Tibial nerve (tissue), 4 donors: ENCODE measurements around the gene MCF2L2. TPM values are rescaled to one million over a fixed set of nuclear protein-coding genes. Genes with fewer than 3 reads are reported as not detected.

Experiments used
- DNase-seq, 2 donors: peaks; one replicate each; pipeline ENCODE4 v3.0.0-alpha.2; 2019; ENCODE audit warnings: low spot score in 2 of 2
- H3K27ac ChIP-seq, 4 donors: fragments of 200-600 bp; sonication (generic) in 3 of 4; one replicate each; pipeline ENCODE4 v1.5.1; 2017 to 2019; ENCODE audit warnings: mild to moderate bottlenecking in 1 of 4
- H3K27me3 ChIP-seq, 2 donors: fragments of 200-600 bp; sonication (generic) in 1 of 2; one replicate each; pipeline versions ENCODE4 v1.5.1 to v1.6.0; 2017 to 2019
- H3K36me3 ChIP-seq, 3 donors: fragments of 200-600 bp; sonication (generic); one replicate each; pipeline ENCODE4 v1.5.1; 2018 to 2019
- H3K4me1 ChIP-seq, 4 donors: fragments of 200-600 bp; sonication (generic) in 3 of 4; one replicate each; pipeline ENCODE4 v1.5.1; 2017 to 2019
- H3K4me3 ChIP-seq, 4 donors: fragments of 200-600 bp; sonication (generic) in 3 of 4; one replicate each; pipeline ENCODE4 v1.5.1; 2017 to 2019; ENCODE audit warnings: mild to moderate bottlenecking in 1 of 4, moderate library complexity in 1 of 4
- H3K9me3 ChIP-seq, 4 donors: fragments of 200-600 bp; sonication (generic) in 3 of 4; one replicate each; pipeline ENCODE4 v1.5.1; 2017 to 2019
- EP300 ChIP-seq, 2 donors: sonication (generic); formaldehyde crosslinking; IDR thresholded peaks; one replicate each; pipeline ENCODE4 v1.6.1; 2017; ENCODE audit warnings: antibody characterized with exemption in 2 of 2, mild to moderate bottlenecking in 1 of 2
- POLR2A ChIP-seq, 2 donors: fragments of 450-650 bp; IDR thresholded peaks; one replicate each; pipeline ENCODE4 v1.6.1; 2017; ENCODE audit warnings: antibody characterized with exemption in 2 of 2, mild to moderate bottlenecking in 2 of 2, moderate library complexity in 2 of 2
- WGBS, 2 donors: methylation state at CpG; one replicate each; pipeline ENCODE4 v1.1.5; 2018; 5-methylcytosine and 5-hydroxymethylcytosine counted together
- total RNA-seq, 4 donors: library from RNA; depleted of rRNA; stranded (reverse); fragments of >200 nt; gene quantifications; one replicate each; pipeline ENCODE4 v1.1.0, GENCODE V29; 2016
- TF ChIP-seq, protein P1 (sequence below), 5 experiments: fragments of 200-600 bp in 3 of 5; fragments of 450-650 bp in 2 of 5; sonication (generic) in 3 of 5; IDR thresholded peaks; one replicate each; pipeline ENCODE4 v1.5.1; 2016 to 2019; ENCODE audit warnings: antibody characterized with exemption in 5 of 5, mild to moderate bottlenecking in 3 of 5, moderate library complexity in 2 of 5

MCF2L2 gene
- total RNA-seq, 4 donors from 2014 or later, result 0.90 to 24.9 (median 1.8) TPM

DNA sequence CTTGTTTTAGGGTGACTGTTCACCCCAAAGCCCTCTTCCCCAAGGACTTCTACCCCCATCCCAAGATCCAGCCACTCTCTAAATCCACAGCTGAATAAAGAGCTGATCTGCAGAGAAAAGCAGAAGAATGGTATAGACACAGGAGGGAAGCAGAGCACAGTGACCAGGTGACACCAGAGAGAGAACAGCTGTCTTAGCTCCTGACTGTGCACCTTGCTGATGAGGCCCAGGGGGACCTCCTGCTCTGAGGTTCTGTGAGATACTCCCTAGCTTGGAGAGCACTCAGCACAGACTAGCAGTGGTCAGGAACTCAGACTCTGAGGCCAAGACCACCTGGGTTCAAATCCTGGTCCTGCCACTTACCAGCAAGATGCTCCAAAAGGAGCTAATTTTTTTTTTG, 17.7 kb downstream of the MCF2L2 start:
- H3K4me1 ChIP-seq, result no peaks in the 10 kb centered on the region
- no peak overlapping the region for H3K27ac ChIP-seq
- no peaks in the 10 kb centered on the region for H3K27me3 ChIP-seq
- no peak for DNase-seq
- no peaks in the 10 kb centered on the region for H3K9me3 ChIP-seq
- TF ChIP-seq, protein P1, sequence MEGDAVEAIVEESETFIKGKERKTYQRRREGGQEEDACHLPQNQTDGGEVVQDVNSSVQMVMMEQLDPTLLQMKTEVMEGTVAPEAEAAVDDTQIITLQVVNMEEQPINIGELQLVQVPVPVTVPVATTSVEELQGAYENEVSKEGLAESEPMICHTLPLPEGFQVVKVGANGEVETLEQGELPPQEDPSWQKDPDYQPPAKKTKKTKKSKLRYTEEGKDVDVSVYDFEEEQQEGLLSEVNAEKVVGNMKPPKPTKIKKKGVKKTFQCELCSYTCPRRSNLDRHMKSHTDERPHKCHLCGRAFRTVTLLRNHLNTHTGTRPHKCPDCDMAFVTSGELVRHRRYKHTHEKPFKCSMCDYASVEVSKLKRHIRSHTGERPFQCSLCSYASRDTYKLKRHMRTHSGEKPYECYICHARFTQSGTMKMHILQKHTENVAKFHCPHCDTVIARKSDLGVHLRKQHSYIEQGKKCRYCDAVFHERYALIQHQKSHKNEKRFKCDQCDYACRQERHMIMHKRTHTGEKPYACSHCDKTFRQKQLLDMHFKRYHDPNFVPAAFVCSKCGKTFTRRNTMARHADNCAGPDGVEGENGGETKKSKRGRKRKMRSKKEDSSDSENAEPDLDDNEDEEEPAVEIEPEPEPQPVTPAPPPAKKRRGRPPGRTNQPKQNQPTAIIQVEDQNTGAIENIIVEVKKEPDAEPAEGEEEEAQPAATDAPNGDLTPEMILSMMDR (IDR thresholded peaks at IDR 0.05), result no peak
- TF ChIP-seq POLR2A (IDR thresholded peaks at IDR 0.05) (no peak), EP300 (IDR thresholded peaks at IDR 0.05) (no peak)
- no peaks in the 10 kb centered on the region for H3K36me3 ChIP-seq
- no peak overlapping the region for H3K4me3 ChIP-seq

- no peak for TF ChIP-seq POLR2A (IDR thresholded peaks at IDR 0.05)
- Histone ChIP-seq H3K4me3 (no peak overlapping the region), H3K27ac (no peak overlapping the region), H3K36me3 (no peaks in the 10 kb centered on the region), H3K27me3 (no peaks in the 10 kb centered on the region), H3K9me3 (no peaks in the 10 kb centered on the region), H3K4me1 (no peaks in the 10 kb centered on the region)
- no peak for DNase-seq
- WGBS, 2 donors, result 71 to 74% methylated on average over 5 of the region's 5 CpGs
These were observed 18.1 kb downstream of the MCF2L2 start for GRCh38 chr3:183410280-183410679.

GRCh38 chr3:183409219-183409618, 19.2 kb downstream of the MCF2L2 start:
- no peak for DNase-seq
- Histone ChIP-seq H3K27ac (no peak overlapping the region), H3K4me1 (no peaks in the 10 kb centered on the region), H3K9me3 (no peaks in the 10 kb centered on the region), H3K4me3 (no peak overlapping the region), H3K27me3 (no peaks in the 10 kb centered on the region), H3K36me3 (no peaks in the 10 kb centered on the region)
- 70 to 75% methylated on average over 2 of the region's 2 CpGs for WGBS, 2 donors
- TF ChIP-seq, protein P1 (IDR thresholded peaks at IDR 0.05), result no peak
- TF ChIP-seq EP300 (IDR thresholded peaks at IDR 0.05), result no peak
- no peak for TF ChIP-seq POLR2A (IDR thresholded peaks at IDR 0.05)

DNA sequence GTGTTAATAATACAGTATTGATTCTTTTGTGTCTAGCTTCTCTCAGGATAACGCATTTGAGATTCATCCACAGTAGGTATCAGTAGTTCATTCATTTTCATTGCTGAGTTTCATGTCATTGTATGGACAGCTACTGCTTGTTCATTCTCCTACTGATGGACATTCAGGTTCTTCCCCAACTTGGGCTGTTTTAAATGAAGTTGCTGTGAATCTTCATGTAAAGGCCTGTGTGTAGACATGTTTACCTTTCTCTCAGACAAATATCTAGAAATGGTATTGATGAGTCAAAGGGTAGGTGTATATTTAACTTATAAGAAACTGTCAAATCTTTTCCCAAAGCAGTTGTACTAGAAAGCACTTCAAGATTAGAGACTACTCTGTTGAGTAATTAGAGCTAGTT, 26.7 kb downstream of the MCF2L2 start:
- no peak overlapping the region for H3K27ac ChIP-seq
- 90 to 92% methylated on average over 1 of the region's 1 CpG for WGBS, 2 donors
- no peak for DNase-seq

GRCh38 chr3:183400352-183400751, 28.1 kb downstream of the MCF2L2 start:
- Histone ChIP-seq H3K4me3 (no peak overlapping the region), H3K4me1 (no peaks in the 10 kb centered on the region), H3K27ac (no peak overlapping the region), H3K27me3 (no peaks in the 10 kb centered on the region), H3K9me3 (no peaks in the 10 kb centered on the region), H3K36me3 (no peaks in the 10 kb centered on the region)
- TF ChIP-seq, protein P1 (IDR thresholded peaks at IDR 0.05), result no peak
- TF ChIP-seq POLR2A (IDR thresholded peaks at IDR 0.05) (no peak), EP300 (IDR thresholded peaks at IDR 0.05) (no peak)
- no peak for DNase-seq
- 45 to 50% methylated on average over 13 of the region's 13 CpGs for WGBS, 2 donors

More for the DNA sequence above, 26.7 kb downstream of the MCF2L2 start:
- TF ChIP-seq POLR2A (IDR thresholded peaks at IDR 0.05) (no peak), EP300 (IDR thresholded peaks at IDR 0.05) (no peak)
- TF ChIP-seq, protein P1 (IDR thresholded peaks at IDR 0.05), result no peak
- H3K27me3 ChIP-seq, result no peaks in the 10 kb centered on the region
- H3K36me3 ChIP-seq, result no peaks in the 10 kb centered on the region
- no peaks in the 10 kb centered on the region for H3K9me3 ChIP-seq
- H3K4me1 ChIP-seq, result no peaks in the 10 kb centered on the region
- no peak overlapping the region for H3K4me3 ChIP-seq
